Neural progenitor cell (in vitro differentiated cells): ENCODE data around the gene CGB2. TPM values are rescaled to one million over a fixed set of nuclear protein-coding genes. Genes with fewer than 3 reads are reported as not detected.

ENCODE experiments used
- DNase-seq: peaks from one replicate; pipeline ENCODE4 v3.0.0-alpha.2; 2016; ENCODE audit warnings: low spot score
- H2AFZ ChIP-seq: fragments of 200-600 bp; sonication (generic); replicated peaks from 2 replicates; pipeline ENCODE4 v1.6.1; 2016; ENCODE audit warnings: antibody characterized with exemption
- H3F3A ChIP-seq: fragments of 200-600 bp; sonication (generic); 2 replicates; pipeline ENCODE4 v1.6.1; 2016; ENCODE audit warnings: antibody characterized with exemption, low read depth
- H3K27ac ChIP-seq: fragments of 200-600 bp; sonication (generic); 2 replicates; pipeline ENCODE4 v1.5.1; 2016; ENCODE audit warnings: mild to moderate bottlenecking
- H3K27me3 ChIP-seq: fragments of 200-600 bp; sonication (generic); 2 replicates; pipeline ENCODE4 v1.6.1; 2016; ENCODE audit warnings: mild to moderate bottlenecking, moderate library complexity
- H3K36me3 ChIP-seq: fragments of 200-600 bp; sonication (generic); 2 replicates; pipeline ENCODE4 v1.5.1; 2016
- H3K4me1 ChIP-seq: fragments of 200-600 bp; sonication (generic); 2 replicates; pipeline ENCODE4 v1.6.1; 2016; ENCODE audit warnings: mixed run types
- H3K4me2 ChIP-seq: fragments of 200-600 bp; sonication (generic); 2 replicates; pipeline ENCODE4 v1.6.1; 2016
- H3K4me3 ChIP-seq: fragments of 200-600 bp; sonication (generic); 2 replicates; pipeline ENCODE4 v1.5.1; 2016
- H3K79me2 ChIP-seq: fragments of 200-600 bp; sonication (generic); 2 replicates; pipeline ENCODE4 v1.6.1; 2016; ENCODE audit warnings: low read depth
- H3K9ac ChIP-seq: fragments of 200-600 bp; sonication (generic); 2 replicates; pipeline ENCODE4 v1.6.1; 2016
- H3K9me3 ChIP-seq: fragments of 200-600 bp; sonication (generic); 2 replicates; pipeline ENCODE4 v1.5.1; 2016; ENCODE audit warnings: low read depth
- H4K20me1 ChIP-seq: fragments of 200-600 bp; sonication (generic); 2 replicates; pipeline ENCODE4 v1.6.1; 2016; ENCODE audit warnings: low read depth
- H3K27ac Mint-ChIP-seq: 3 replicates; pipeline ENCODE4 v1.8.0; 2021; ENCODE audit warnings: mixed read lengths
- H3K27me3 Mint-ChIP-seq: 2 replicates; pipeline ENCODE4 v1.8.0; 2022; ENCODE audit warnings: low read depth, mild to moderate bottlenecking, inconsistent platforms, moderate library complexity, mixed read lengths; ENCODE audit not compliant: insufficient read depth
- H3K36me3 Mint-ChIP-seq: 3 replicates; pipeline ENCODE4 v1.8.0; 2021; ENCODE audit warnings: mixed read lengths
- H3K4me1 Mint-ChIP-seq: 3 replicates; pipeline ENCODE4 v1.8.0; 2021; ENCODE audit warnings: mixed read lengths
- H3K4me3 Mint-ChIP-seq: 3 replicates; pipeline ENCODE4 v1.8.0; 2021; ENCODE audit warnings: mild to moderate bottlenecking, moderate library complexity, mixed read lengths
- H3K9me3 Mint-ChIP-seq: 3 replicates; pipeline ENCODE4 v1.8.0; 2020; ENCODE audit warnings: mixed read lengths
- CTCF ChIP-seq: fragments of 200-600 bp; sonication (generic); IDR thresholded peaks from 2 replicates; pipeline ENCODE4 v1.5.1; 2017; ENCODE audit warnings: antibody characterized with exemption, mild to moderate bottlenecking
- EZH2 ChIP-seq: fragments of 200-600 bp; sonication (generic); IDR thresholded peaks from 2 replicates; pipeline ENCODE4 v1.6.1; 2017; ENCODE audit warnings: antibody characterized with exemption, mild to moderate bottlenecking, moderate library complexity
- EZH2phosphoT487 ChIP-seq: fragments of 200-600 bp; sonication (generic); IDR thresholded peaks from 2 replicates; pipeline ENCODE4 v1.6.1; 2017; ENCODE audit warnings: antibody characterized with exemption
- total RNA-seq: library from RNA; depleted of rRNA; stranded (reverse); fragments of >200 nt; gene quantifications from 2 replicates; pipeline ENCODE4 v1.2.3, GENCODE V29; 2015; ENCODE audit warnings: low replicate concordance

CGB2 gene
- total RNA-seq, 1 donor from 2014 or later = not detected

GRCh38 chr19:49069026-49069425 is 37.3 kb downstream of the CGB2 start:
- Histone ChIP-seq H3K4me1 (peaks cover 18% of the 10 kb centered on the region), H3K27ac (no peak overlapping the region), H3F3A (peaks cover 28% of the 10 kb centered on the region), H3K36me3 (no peaks in the 10 kb centered on the region), H3K4me3 (no peak overlapping the region), H3K27me3 (peaks cover 100% of the 10 kb centered on the region), H2AFZ (no peak overlapping the region), H3K9me3 (no peaks in the 10 kb centered on the region), H4K20me1 (peaks cover 9% of the 10 kb centered on the region), H3K4me2 (no peak overlapping the region), H3K79me2 (no peaks in the 10 kb centered on the region), H3K9ac (no peak overlapping the region)
- Mint-ChIP-seq H3K36me3 (peaks cover 9% of the 10 kb centered on the region), H3K4me1 (peaks cover 23% of the 10 kb centered on the region), H3K27ac (no peak overlapping the region), H3K27me3 (peaks cover 55% of the 10 kb centered on the region), H3K9me3 (peaks cover 17% of the 10 kb centered on the region), H3K4me3 (no peak overlapping the region)
- no peak for TF ChIP-seq CTCF
- no peak for TF ChIP-seq EZH2phosphoT487
- TF ChIP-seq EZH2 = no peak
- DNase-seq = no peak

GRCh38 chr19:49070416-49070815 is 38.7 kb downstream of the CGB2 start:
- Histone ChIP-seq H3K9me3 (no peaks in the 10 kb centered on the region), H3K36me3 (no peaks in the 10 kb centered on the region), H4K20me1 (peaks cover 14% of the 10 kb centered on the region), H3K27ac (no peak overlapping the region), H3K79me2 (no peaks in the 10 kb centered on the region), H3F3A (peaks cover 21% of the 10 kb centered on the region), H3K4me3 (no peak overlapping the region), H2AFZ (no peak overlapping the region), H3K4me2 (no peak overlapping the region), H3K27me3 (peaks cover 97% of the 10 kb centered on the region), H3K4me1 (peaks cover 8% of the 10 kb centered on the region), H3K9ac (no peak overlapping the region)
- DNase-seq = no peak
- peak overlapping the region; percentile 11 for H3K4me3 Mint-ChIP-seq
- TF ChIP-seq EZH2phosphoT487 = no peak
- no peak for TF ChIP-seq EZH2
- TF ChIP-seq CTCF = no peak
- peaks cover 67% of the 10 kb centered on the region for H3K27me3 Mint-ChIP-seq
- peaks cover 21% of the 10 kb centered on the region for H3K4me1 Mint-ChIP-seq
- H3K27ac Mint-ChIP-seq = no peak overlapping the region
- H3K36me3 Mint-ChIP-seq = peaks cover 9% of the 10 kb centered on the region
- H3K9me3 Mint-ChIP-seq = peaks cover 17% of the 10 kb centered on the region

- peaks cover 68% of the 10 kb centered on the region for H3K27me3 Mint-ChIP-seq
- Histone ChIP-seq H3K4me2 (peak overlapping the region; percentile 54), H3K9me3 (no peaks in the 10 kb centered on the region), H3F3A (peaks cover 16% of the 10 kb centered on the region), H3K4me1 (no peaks in the 10 kb centered on the region), H2AFZ (peak overlapping the region; percentile 72), H3K9ac (no peak overlapping the region), H3K27me3 (peaks cover 81% of the 10 kb centered on the region), H3K27ac (no peak overlapping the region), H3K36me3 (no peaks in the 10 kb centered on the region), H3K79me2 (no peaks in the 10 kb centered on the region), H4K20me1 (peaks cover 14% of the 10 kb centered on the region), H3K4me3 (peak overlapping the region; percentile 21)
- peak overlapping the region; percentile 76 for H3K4me3 Mint-ChIP-seq
- H3K9me3 Mint-ChIP-seq = peaks cover 17% of the 10 kb centered on the region
- peaks cover 9% of the 10 kb centered on the region for H3K36me3 Mint-ChIP-seq
- TF ChIP-seq EZH2phosphoT487 (no peak), CTCF (no peak), EZH2 (peak; percentile 73)
- peak; percentile 83 for DNase-seq
- no peak overlapping the region for H3K27ac Mint-ChIP-seq
- peaks cover 7% of the 10 kb centered on the region for H3K4me1 Mint-ChIP-seq
Observed at GRCh38 chr19:49071860-49072547, 40.3 kb downstream of the CGB2 start.
